B cell (primary cell): Measurements from ENCODE around the gene GALNT11. TPM values are rescaled to one million over a fixed set of nuclear protein-coding genes. Genes with fewer than 3 reads are reported as not detected.

ENCODE experiments used
- ATAC-seq: fragments of 200-7000 bp; cut with Tn5 transposase; one replicate; pipeline ENCODE4 v1.10.0; 2021; ENCODE audit warnings: low read depth, mild to moderate bottlenecking, moderate number of reproducible peaks, moderate library complexity
- CTCF ChIA-PET: fragments of 350-600 bp; sonication (Branson Sonifier 250); formaldehyde crosslinking; loops from one replicate; lab custom pipeline; 2021; ENCODE audit warnings: antibody characterized with exemption, inconsistent platforms; lab: Charles Lee
- POLR2A ChIA-PET: fragments of 350-600 bp; sonication (Branson Sonifier 250); formaldehyde crosslinking; loops from one replicate; lab custom pipeline; 2021; ENCODE audit warnings: antibody characterized with exemption; lab: Charles Lee
- DNase-seq: peaks from one replicate; pipeline ENCODE4 v3.0.0; 2013
- H2AFZ ChIP-seq: 2 replicates; pipeline ENCODE4 v1.6.1; 2012; ENCODE audit warnings: mild to moderate bottlenecking, low read depth, low read length; ENCODE audit not compliant: insufficient read depth, poor library complexity, severe bottlenecking
- H3K27ac ChIP-seq, 2 donors: 1 replicate in 1 of 2; 2 replicates in 1 of 2; pipeline ENCODE4 v1.5.1; 2012 to 2013; ENCODE audit warnings: low read length in 2 of 2, mild to moderate bottlenecking in 2 of 2, moderate library complexity in 1 of 2
- H3K27me3 ChIP-seq, 4 experiments: fragments of 200-600 bp in 1 of 4; sonication (generic) in 1 of 4; replicated peaks in 1 of 4; 1 replicate in 2 of 4; 2 replicates in 2 of 4; pipeline versions ENCODE4 v1.6.1 to v1.7.0; 2013 to 2016; ENCODE audit warnings: low read length in 3 of 4, mild to moderate bottlenecking in 2 of 4, mixed read lengths in 1 of 4, moderate library complexity in 1 of 4; ENCODE audit not compliant: insufficient read depth in 4 of 4, control insufficient read depth in 3 of 4; ENCODE audit errors: control extremely low read depth in 1 of 4
- H3K36me3 ChIP-seq, 2 experiments: replicated peaks in 1 of 2; 1 replicate in 1 of 2; 2 replicates in 1 of 2; pipeline versions ENCODE4 v1.6.1 to v1.7.1; 2013; ENCODE audit warnings: low read length in 1 of 2; ENCODE audit not compliant: insufficient read depth in 2 of 2, control insufficient read depth in 1 of 2; ENCODE audit errors: control extremely low read depth in 1 of 2, extremely low read depth in 1 of 2
- H3K4me1 ChIP-seq, 2 donors: fragments of 200-600 bp in 1 of 2; sonication (generic) in 1 of 2; 1 replicate in 1 of 2; 2 replicates in 1 of 2; pipeline versions ENCODE4 v1.5.1 to v1.6.1; 2013 to 2017; ENCODE audit warnings: low read length in 2 of 2; ENCODE audit not compliant: control insufficient read depth in 2 of 2, insufficient read depth in 2 of 2
- H3K4me2 ChIP-seq: replicated peaks from 2 replicates; pipeline ENCODE3; 2012; ENCODE audit warnings: mild to moderate bottlenecking, low read depth, low read length; ENCODE audit not compliant: poor library complexity, severe bottlenecking
- H3K4me3 ChIP-seq, 5 experiments: fragments of 200-600 bp in 1 of 5; sonication (generic) in 1 of 5; 1 replicate in 3 of 5; 2 replicates in 2 of 5; pipeline versions ENCODE4 v1.5.1 to v1.7.0; 2011 to 2016; ENCODE audit warnings: low read length in 4 of 5, mild to moderate bottlenecking in 4 of 5, low read depth in 2 of 5, control low read depth in 1 of 5, moderate library complexity in 1 of 5; ENCODE audit not compliant: insufficient read depth in 1 of 5; ENCODE audit errors: control extremely low read depth in 1 of 5, extremely low read depth in 1 of 5
- H3K79me2 ChIP-seq: fragments of 200-600 bp; sonication (generic); one replicate; pipeline ENCODE4 v1.6.0; 2016; ENCODE audit warnings: low read length; ENCODE audit not compliant: control insufficient read depth, insufficient read depth
- H3K9ac ChIP-seq: fragments of 200-600 bp; sonication (generic); 2 replicates; pipeline ENCODE4 v1.6.1; 2017; ENCODE audit warnings: mild to moderate bottlenecking, low read length, moderate library complexity
- H3K9me3 ChIP-seq, 3 donors: one replicate each; pipeline versions ENCODE4 v1.6.1 to v1.7.1; 2013; ENCODE audit warnings: low read length in 2 of 3; ENCODE audit not compliant: control insufficient read depth in 2 of 3, insufficient read depth in 1 of 3; ENCODE audit errors: control extremely low read depth in 1 of 3
- H4K20me1 ChIP-seq: 2 replicates; pipeline ENCODE4 v1.6.0; 2012; ENCODE audit warnings: mild to moderate bottlenecking, low read length; ENCODE audit not compliant: insufficient read depth, control insufficient read depth, poor library complexity, severe bottlenecking
- H3K27ac Mint-ChIP-seq: one replicate; pipeline ENCODE4 v1.8.0; 2021; ENCODE audit warnings: mixed read lengths
- H3K27me3 Mint-ChIP-seq: one replicate; pipeline ENCODE4 v1.8.0; 2021; ENCODE audit warnings: mixed read lengths
- H3K4me1 Mint-ChIP-seq: one replicate; pipeline ENCODE4 v1.8.0; 2021; ENCODE audit warnings: mixed read lengths
- H3K4me3 Mint-ChIP-seq: one replicate; pipeline ENCODE4 v1.8.0; 2021; ENCODE audit warnings: mixed read lengths
- H3K9me3 Mint-ChIP-seq: one replicate; pipeline ENCODE4 v1.8.0; 2022; ENCODE audit warnings: mixed read lengths; ENCODE audit not compliant: insufficient read depth
- CTCF ChIP-seq: fragments of 200-600 bp; IDR thresholded peaks from one replicate; pipeline ENCODE4 v1.8.0; 2022; ENCODE audit warnings: antibody characterized with exemption, mild to moderate bottlenecking
- EZH2 ChIP-seq: IDR thresholded peaks from 2 replicates; pipeline ENCODE4 v1.6.1; 2012; ENCODE audit warnings: borderline replicate concordance, low read depth, mild to moderate bottlenecking, moderate library complexity, low read length; ENCODE audit not compliant: insufficient read depth, poor library complexity, severe bottlenecking
- WGBS: methylation state at CpG from one replicate; pipeline ENCODE4 v1.1.5; 2013; ENCODE audit warnings: missing lambda C conversion rate; ENCODE audit not compliant: insufficient coverage; 5-methylcytosine and 5-hydroxymethylcytosine counted together
- intact Hi-C: fragments of 100-400 bp; cut with micrococcal nuclease; formaldehyde crosslinking; loops from one replicate; pipeline ENCODE4 v1.10.0; 2022
- polyA plus RNA-seq: library from polyadenylated mRNA; depleted of rRNA; stranded (reverse); fragments of >200 nt; gene quantifications from 2 replicates; pipeline ENCODE4 v1.2.3, GENCODE V29; 2012
- total RNA-seq, 2 donors: library from RNA; stranded (reverse); fragments of 120-200 nt in 1 of 2; gene quantifications; 1 replicate in 1 of 2; 2 replicates in 1 of 2; pipeline versions ENCODE4 v1.2.3 to v1.2.4, GENCODE V29; 2013 to 2022

GALNT11 gene
- total and polyA plus RNA-seq, 2 donors (not counting 1 experiment from before 2014, with no cell fraction given), result 13.8 to 14.5 TPM

- Histone ChIP-seq H4K20me1 (no peaks in the 10 kb centered on the region), H3K79me2 (peaks cover 26% of the 10 kb centered on the region), H3K27ac (no peak overlapping the region), H3K36me3 (no peaks in the 10 kb centered on the region), H3K4me3 (no peak overlapping the region), H3K27me3 (no peaks in the 10 kb centered on the region), H3K9ac (no peak overlapping the region), H2AFZ (no peak overlapping the region), H3K9me3 (peaks cover 1 to 23% (median 17%) of the 10 kb centered on the region in 3 donors), H3K4me1 (no peaks in the 10 kb centered on the region), H3K4me2 (no peak overlapping the region)
- ChIA-PET CTCF (interaction anchor here (1.1 kb wide), 1 partner anchor 18 kb away, joined by 3 read pairs; no protein-coding TSS in a partner anchor), POLR2A (no interaction called here)
- Mint-ChIP-seq H3K27ac (no peak overlapping the region), H3K27me3 (no peaks in the 10 kb centered on the region), H3K9me3 (peaks cover 21% of the 10 kb centered on the region), H3K4me1 (no peaks in the 10 kb centered on the region), H3K4me3 (no peak overlapping the region)
- no peak for TF ChIP-seq EZH2
- DNase-seq (no peak), ATAC-seq (no peak)
- WGBS, result no CpG with 5 or more reads among the region's 2 CpGs
- intact Hi-C loops, result no loop called here
Measured at GRCh38 chr7:152048051-152048450, 22.6 kb downstream of the GALNT11 start.

GRCh38 chr7:152050547-152050971, 25.1 kb downstream of the GALNT11 start:
- DNase-seq, result no peak
- intact Hi-C loops, result no loop called here
- Mint-ChIP-seq H3K27me3 (no peaks in the 10 kb centered on the region), H3K9me3 (peaks cover 14% of the 10 kb centered on the region), H3K4me1 (no peaks in the 10 kb centered on the region), H3K27ac (no peak overlapping the region), H3K4me3 (no peak overlapping the region)
- TF ChIP-seq EZH2 (no peak), CTCF (no peak)
- Histone ChIP-seq H3K4me1 (no peaks in the 10 kb centered on the region), H3K27ac (no peak overlapping the region), H3K9ac (no peak overlapping the region), H3K4me2 (no peak overlapping the region), H3K4me3 (no peak overlapping the region), H2AFZ (no peak overlapping the region), H4K20me1 (no peaks in the 10 kb centered on the region), H3K9me3 (peaks cover 0 to 11% (median 4%) of the 10 kb centered on the region in 3 donors), H3K36me3 (no peaks in the 10 kb centered on the region), H3K79me2 (peaks cover 26% of the 10 kb centered on the region), H3K27me3 (no peaks in the 10 kb centered on the region)
- ChIA-PET POLR2A (no interaction called here), CTCF (no interaction called here)
- no peak for ATAC-seq
- WGBS, result 100% methylated on average over 2 of the region's 4 CpGs
